H9 (cell line): Measurements from ENCODE around the gene CHKB. TPM values are rescaled to one million over a fixed set of nuclear protein-coding genes. Genes with fewer than 3 reads are reported as not detected.
A peak's percentile ranks its signal among the peaks of the same experiment; 100 is the strongest.

Experiments
- DNase-seq: peaks from one replicate; pipeline ENCODE4 v3.0.0-alpha.2; 2017
- H2AFZ ChIP-seq: one replicate; pipeline ENCODE4 v1.6.1; 2013; ENCODE audit warnings: mild to moderate bottlenecking, low read length, control low read depth, moderate library complexity
- H2AK5ac ChIP-seq: 2 replicates; pipeline ENCODE4 v1.6.1; 2013; ENCODE audit warnings: low read length, control low read depth, mixed read lengths; ENCODE audit not compliant: insufficient read length
- H2BK120ac ChIP-seq: one replicate; pipeline ENCODE4 v1.6.1; 2013; ENCODE audit warnings: low read depth, mild to moderate bottlenecking, low read length, control low read depth, inconsistent platforms; ENCODE audit not compliant: poor library complexity, severe bottlenecking
- H2BK12ac ChIP-seq: 2 replicates; pipeline ENCODE4 v1.6.1; 2013; ENCODE audit warnings: low read length, control low read depth, mixed read lengths, low read depth; ENCODE audit not compliant: insufficient read length
- H2BK15ac ChIP-seq: 2 replicates; pipeline ENCODE4 v1.6.1; 2013; ENCODE audit warnings: low read depth, low read length, control low read depth
- H2BK20ac ChIP-seq: one replicate; pipeline ENCODE4 v1.6.1; 2013; ENCODE audit warnings: low read depth, mild to moderate bottlenecking, low read length, control low read depth, inconsistent platforms; ENCODE audit not compliant: poor library complexity, severe bottlenecking
- H2BK5ac ChIP-seq: 2 replicates; pipeline ENCODE4 v1.6.1; 2013; ENCODE audit warnings: low read length, control low read depth, mixed read lengths; ENCODE audit not compliant: insufficient read length
- H3K14ac ChIP-seq: 2 replicates; pipeline ENCODE4 v1.6.1; 2013; ENCODE audit warnings: low read length, control low read depth; ENCODE audit not compliant: insufficient read depth
- H3K18ac ChIP-seq: 2 replicates; pipeline ENCODE4 v1.6.1; 2013; ENCODE audit warnings: low read depth, mild to moderate bottlenecking, mixed read lengths, low read length, control low read depth; ENCODE audit not compliant: insufficient read length
- H3K23ac ChIP-seq: 2 replicates; pipeline ENCODE4 v1.6.1; 2013; ENCODE audit warnings: low read length, control low read depth, mixed read lengths, low read depth; ENCODE audit not compliant: insufficient read length
- H3K23me2 ChIP-seq: 2 replicates; pipeline ENCODE4 v1.6.1; 2013; ENCODE audit warnings: low read depth, mild to moderate bottlenecking, mixed read lengths, low read length, control low read depth; ENCODE audit not compliant: insufficient read length, poor library complexity, severe bottlenecking
- H3K27ac ChIP-seq: 2 replicates; pipeline ENCODE4 v1.5.1; 2013; ENCODE audit warnings: low read length, control low read depth, mixed read lengths, low read depth; ENCODE audit not compliant: insufficient read length
- H3K27me3 ChIP-seq: 2 replicates; pipeline ENCODE4 v1.6.1; 2013; ENCODE audit warnings: low read length, control low read depth, inconsistent platforms; ENCODE audit not compliant: insufficient read depth
- H3K4ac ChIP-seq: 2 replicates; pipeline ENCODE4 v1.6.1; 2013; ENCODE audit warnings: low read depth, mild to moderate bottlenecking, control low read depth, inconsistent platforms, low read length, moderate library complexity
- H3K4me1 ChIP-seq: 2 replicates; pipeline ENCODE4 v1.6.1; 2013; ENCODE audit warnings: low read length, control low read depth, inconsistent platforms; ENCODE audit not compliant: insufficient read depth
- H3K4me2 ChIP-seq: 2 replicates; pipeline ENCODE4 v1.6.1; 2013; ENCODE audit warnings: low read length, control low read depth, mixed read lengths; ENCODE audit not compliant: insufficient read length, insufficient read depth
- H3K56ac ChIP-seq: 2 replicates; pipeline ENCODE4 v1.6.1; 2013; ENCODE audit warnings: low read depth, mild to moderate bottlenecking, mixed read lengths, low read length, control low read depth; ENCODE audit not compliant: insufficient read length
- H3K79me1 ChIP-seq: 2 replicates; pipeline ENCODE4 v1.6.1; 2013; ENCODE audit warnings: low read depth, mild to moderate bottlenecking, moderate library complexity, low read length, control low read depth, inconsistent platforms; ENCODE audit not compliant: insufficient read depth, poor library complexity, severe bottlenecking
- H3K79me2 ChIP-seq: 2 replicates; pipeline ENCODE4 v1.6.1; 2013; ENCODE audit warnings: low read length, control low read depth, inconsistent platforms; ENCODE audit not compliant: insufficient read depth
- H3K9ac ChIP-seq: 2 replicates; pipeline ENCODE4 v1.6.1; 2013; ENCODE audit warnings: low read length, control low read depth, mixed read lengths; ENCODE audit not compliant: insufficient read length; ENCODE audit errors: extremely low read depth
- H3K9me3 ChIP-seq: one replicate; pipeline ENCODE4 v1.6.1; 2013; ENCODE audit warnings: low read depth, low read length, inconsistent platforms; ENCODE audit not compliant: control insufficient read depth
- H3T11ph ChIP-seq: one replicate; pipeline ENCODE4 v1.6.1; 2013; ENCODE audit warnings: mild to moderate bottlenecking, low read length, control low read depth, inconsistent platforms
- H4K20me1 ChIP-seq: one replicate; pipeline ENCODE4 v1.6.1; 2013; ENCODE audit not compliant: control insufficient read depth, insufficient read length, insufficient read depth
- H4K5ac ChIP-seq: 2 replicates; pipeline ENCODE4 v1.6.1; 2013; ENCODE audit warnings: low read depth, mild to moderate bottlenecking, mixed read lengths, low read length, control low read depth; ENCODE audit not compliant: insufficient read length
- H4K8ac ChIP-seq: replicated peaks from 2 replicates; pipeline ENCODE4 v1.6.1; 2013; ENCODE audit warnings: low read length, control low read depth, mixed read lengths, low read depth; ENCODE audit not compliant: insufficient read length
- H4K91ac ChIP-seq: 2 replicates; pipeline ENCODE4 v1.6.1; 2013; ENCODE audit warnings: low read depth, mild to moderate bottlenecking, moderate library complexity, mixed read lengths, low read length, control low read depth; ENCODE audit not compliant: insufficient read length
- H3K27ac Mint-ChIP-seq, 3 experiments: 2 replicates in 2 of 3; 3 replicates in 1 of 3; pipeline ENCODE4 v1.8.0; 2020 to 2021; ENCODE audit warnings: mixed read lengths in 3 of 3, mild to moderate bottlenecking in 1 of 3, moderate library complexity in 1 of 3
- H3K27me3 Mint-ChIP-seq: 2 replicates; pipeline ENCODE4 v1.8.0; 2021; ENCODE audit warnings: low read depth, mild to moderate bottlenecking, moderate library complexity, mixed read lengths
- H3K36me3 Mint-ChIP-seq, 3 experiments: 2 replicates in 2 of 3; 3 replicates in 1 of 3; pipeline ENCODE4 v1.8.0; 2020 to 2021; ENCODE audit warnings: low read depth in 3 of 3, mixed read lengths in 3 of 3; ENCODE audit not compliant: insufficient read depth in 1 of 3
- H3K4me1 Mint-ChIP-seq, 2 experiments: 2 replicates each; pipeline ENCODE4 v1.8.0; 2020; ENCODE audit warnings: mixed read lengths in 2 of 2
- H3K4me3 Mint-ChIP-seq, 2 experiments: 2 replicates in 1 of 2; 3 replicates in 1 of 2; pipeline ENCODE4 v1.8.0; 2020 to 2021; ENCODE audit warnings: mild to moderate bottlenecking in 2 of 2, mixed read lengths in 2 of 2, moderate library complexity in 1 of 2
- H3K9me3 Mint-ChIP-seq, 2 experiments: 2 replicates in 1 of 2; 3 replicates in 1 of 2; pipeline ENCODE4 v1.8.0; 2020; ENCODE audit warnings: mild to moderate bottlenecking in 2 of 2, mixed read lengths in 2 of 2, moderate library complexity in 1 of 2
- CTCF ChIP-seq: fragments of 200-600 bp; sonication (generic); conservative IDR thresholded peaks from 3 replicates; pipeline ENCODE4 v1.8.0; 2021; ENCODE audit warnings: antibody characterized with exemption, mild to moderate bottlenecking
- WGBS: extraction: QIAGEN DNeasy Blood & Tissue Kit; methylation state at CpG from one replicate; pipeline ENCODE4 v1.1.7; 2013; ENCODE audit warnings: missing lambda C conversion rate, low lambda C conversion rate, mixed read lengths; ENCODE audit not compliant: insufficient read length; ENCODE audit errors: extremely low coverage; 5-methylcytosine and 5-hydroxymethylcytosine counted together
- total RNA-seq: library from RNA; stranded (reverse); gene quantifications from 2 replicates; pipeline ENCODE4 v1.2.1, GENCODE V29; 2021

Gene CHKB
- total RNA-seq, 1 experiment from 2014 or later: 64.9 TPM

GRCh38 chr22:50621948-50622722 is 39.5 kb upstream of the CHKB start:
- no peak overlapping the region for H2AFZ ChIP-seq
- H2BK20ac ChIP-seq: no peak overlapping the region
- H2BK12ac ChIP-seq: no peak overlapping the region
- H3K27me3 ChIP-seq: 0 out of 2 replicates have a peak, but pooled peaks cover 2% of the 10 kb centered on the region
- H3K79me1 ChIP-seq: no peaks in the 10 kb centered on the region
- H3K18ac ChIP-seq: no peak overlapping the region
- no peak overlapping the region for H3K56ac ChIP-seq
- H3K79me2 ChIP-seq: no peaks in the 10 kb centered on the region
- no peak overlapping the region for H2BK5ac ChIP-seq
- H3K27ac ChIP-seq: no peak overlapping the region
- Mint-ChIP-seq H3K9me3 (no peaks in the 10 kb centered on the region), H3K36me3 (peaks cover 0 to 3% (median 0%) of the 10 kb centered on the region in 3 experiments; a peak in 2 of 7 replicates), H3K27me3 (peaks cover 25% of the 10 kb centered on the region), H3K4me1 (peaks cover 22 to 23% of the 10 kb centered on the region in 2 experiments), H3K4me3 (peak overlapping the region; percentile 14 to 57; a peak in 4 of 5 replicates), H3K27ac (no peak overlapping the region)
- no peak overlapping the region for H3K9ac ChIP-seq
- TF ChIP-seq CTCF: peak; percentile 55; the same call in 2 of the 3 replicates
- no CpG with 5 or more reads among the region's 18 CpGs for WGBS
- no peaks in the 10 kb centered on the region for H3K9me3 ChIP-seq
- H3K4me2 ChIP-seq: peak overlapping the region; percentile 86
- no peak overlapping the region for H3K23ac ChIP-seq
- peak; percentile 36 for DNase-seq
- H4K91ac ChIP-seq: no peak overlapping the region
- no peak overlapping the region for H2AK5ac ChIP-seq
- H4K20me1 ChIP-seq: no peaks in the 10 kb centered on the region
- no peak overlapping the region for H4K8ac ChIP-seq
- no peak overlapping the region for H2BK120ac ChIP-seq
- H3K4me1 ChIP-seq: peaks cover 9% of the 10 kb centered on the region
- H3K4ac ChIP-seq: no peak overlapping the region
- no peak overlapping the region for H3T11ph ChIP-seq
- H4K5ac ChIP-seq: no peak overlapping the region
- peaks cover 5% of the 10 kb centered on the region for H3K23me2 ChIP-seq
- no peak overlapping the region for H3K14ac ChIP-seq
- no peak overlapping the region for H2BK15ac ChIP-seq
